ENCODE data around the gene XXYLT1.
"Not testable (repeated sequence)": the region's sequence is repeated elsewhere in the genome, so short reads cannot be mapped to it uniquely, and the experiment has no call there.

Gene XXYLT1

GRCh38 chr3:195098741-195099525 lies 172.0 kb downstream of the XXYLT1 start:
- peaks cover 15% of the 10 kb centered on the region for H3K4me1 Mint-ChIP-seq (ENCODE audit: low read depth)
- no peaks in the 10 kb centered on the region for H3K36me3 Mint-ChIP-seq (ENCODE audit: low read depth)
- H3K27me3 Mint-ChIP-seq (ENCODE audit: low read depth), result no peaks in the 10 kb centered on the region
- H3K4me3 Mint-ChIP-seq, result no peak overlapping the region
- H3K9me3 Mint-ChIP-seq, result no peaks in the 10 kb centered on the region
- no peak overlapping the region for H3K27ac Mint-ChIP-seq

GRCh38 chr3:195097331-195098255 lies 173.4 kb downstream of the XXYLT1 start:
- H3K36me3 Mint-ChIP-seq (ENCODE audit: low read depth), result no peaks in the 10 kb centered on the region
- H3K27ac Mint-ChIP-seq, result no peak overlapping the region
- H3K4me3 Mint-ChIP-seq, result no peak overlapping the region
- no peaks in the 10 kb centered on the region for H3K27me3 Mint-ChIP-seq (ENCODE audit: low read depth)
- H3K9me3 Mint-ChIP-seq, result no peaks in the 10 kb centered on the region
- H3K4me1 Mint-ChIP-seq (ENCODE audit: low read depth), result peaks cover 15% of the 10 kb centered on the region

GRCh38 chr3:195096484-195097330 lies 174.3 kb downstream of the XXYLT1 start:
- Mint-ChIP-seq H3K27ac (no peak overlapping the region), H3K4me1 (ENCODE audit: low read depth) (peaks cover 15% of the 10 kb centered on the region), H3K4me3 (no peak overlapping the region), H3K9me3 (no peaks in the 10 kb centered on the region), H3K36me3 (ENCODE audit: low read depth) (no peaks in the 10 kb centered on the region), H3K27me3 (ENCODE audit: low read depth) (no peaks in the 10 kb centered on the region)

GRCh38 chr3:195096053-195096452 lies 174.9 kb downstream of the XXYLT1 start:
- Mint-ChIP-seq H3K27me3 (ENCODE audit: low read depth) (no peaks in the 10 kb centered on the region), H3K9me3 (no peaks in the 10 kb centered on the region), H3K36me3 (ENCODE audit: low read depth) (no peaks in the 10 kb centered on the region), H3K27ac (no peak overlapping the region), H3K4me1 (ENCODE audit: low read depth) (peaks cover 10% of the 10 kb centered on the region), H3K4me3 (no peak overlapping the region)

- no peak overlapping the region for H3K4me3 Mint-ChIP-seq
- no peaks in the 10 kb centered on the region for H3K36me3 Mint-ChIP-seq (ENCODE audit: low read depth)
- H3K4me1 Mint-ChIP-seq (ENCODE audit: low read depth), result peaks cover 8% of the 10 kb centered on the region
- no peaks in the 10 kb centered on the region for H3K9me3 Mint-ChIP-seq
- no peaks in the 10 kb centered on the region for H3K27me3 Mint-ChIP-seq (ENCODE audit: low read depth)
- H3K27ac Mint-ChIP-seq, result no peak overlapping the region
Measured at GRCh38 chr3:195095704-195096036, 175.3 kb downstream of the XXYLT1 start.

- H3K36me3 Mint-ChIP-seq (ENCODE audit: low read depth), result no peaks in the 10 kb centered on the region
- no peak overlapping the region for H3K4me3 Mint-ChIP-seq
- H3K4me1 Mint-ChIP-seq (ENCODE audit: low read depth), result peaks cover 6% of the 10 kb centered on the region
- H3K27ac Mint-ChIP-seq, result no peak overlapping the region
- no peaks in the 10 kb centered on the region for H3K27me3 Mint-ChIP-seq (ENCODE audit: low read depth)
- H3K9me3 Mint-ChIP-seq, result no peaks in the 10 kb centered on the region
Measured at GRCh38 chr3:195095035-195095703, 175.8 kb downstream of the XXYLT1 start.

GRCh38 chr3:195094191-195094921 lies 176.6 kb downstream of the XXYLT1 start:
- Mint-ChIP-seq H3K4me3 (no peak overlapping the region), H3K4me1 (ENCODE audit: low read depth) (peaks cover 6% of the 10 kb centered on the region)

GRCh38 chr3:195093731-195094130 lies 177.2 kb downstream of the XXYLT1 start:
- Mint-ChIP-seq H3K36me3 (ENCODE audit: low read depth) (no peaks in the 10 kb centered on the region), H3K27ac (no peak overlapping the region), H3K4me1 (ENCODE audit: low read depth) (peaks cover 6% of the 10 kb centered on the region), H3K9me3 (no peaks in the 10 kb centered on the region), H3K4me3 (no peak overlapping the region), H3K27me3 (ENCODE audit: low read depth) (no peaks in the 10 kb centered on the region)

More at GRCh38 chr3:195094191-195094921, 176.6 kb downstream of the XXYLT1 start:
- H3K9me3 Mint-ChIP-seq, result no peaks in the 10 kb centered on the region
- H3K36me3 Mint-ChIP-seq (ENCODE audit: low read depth), result no peaks in the 10 kb centered on the region
- H3K27me3 Mint-ChIP-seq (ENCODE audit: low read depth), result no peaks in the 10 kb centered on the region
- no peak overlapping the region for H3K27ac Mint-ChIP-seq

GRCh38 chr3:195087840-195088601 lies 182.9 kb downstream of the XXYLT1 start:
- H3K36me3 Mint-ChIP-seq (ENCODE audit: low read depth), result not testable (repeated sequence)
- peak overlapping the region; percentile 23 for H3K4me3 Mint-ChIP-seq

GRCh38 chr3:195087328-195087727 lies 183.6 kb downstream of the XXYLT1 start:
- no peaks in the 10 kb centered on the region for H3K9me3 Mint-ChIP-seq
- H3K27me3 Mint-ChIP-seq (ENCODE audit: low read depth), result no peaks in the 10 kb centered on the region
- H3K4me1 Mint-ChIP-seq (ENCODE audit: low read depth), result no peaks in the 10 kb centered on the region
- H3K27ac Mint-ChIP-seq, result no peak overlapping the region
- H3K36me3 Mint-ChIP-seq (ENCODE audit: low read depth), result no peaks in the 10 kb centered on the region
- peak overlapping the region; percentile 23 for H3K4me3 Mint-ChIP-seq

More at GRCh38 chr3:195087840-195088601, 182.9 kb downstream of the XXYLT1 start:
- H3K27ac Mint-ChIP-seq; H3K27me3 Mint-ChIP-seq (ENCODE audit: low read depth); H3K9me3 Mint-ChIP-seq; H3K4me1 Mint-ChIP-seq (ENCODE audit: low read depth): not testable (repeated sequence)

GRCh38 chr3:195086885-195087284 lies 184.1 kb downstream of the XXYLT1 start:
- no peaks in the 10 kb centered on the region for H3K4me1 Mint-ChIP-seq (ENCODE audit: low read depth)
- H3K9me3 Mint-ChIP-seq, result no peaks in the 10 kb centered on the region
- H3K36me3 Mint-ChIP-seq (ENCODE audit: low read depth), result no peaks in the 10 kb centered on the region
- H3K27ac Mint-ChIP-seq, result no peak overlapping the region
- H3K4me3 Mint-ChIP-seq, result no peak overlapping the region
- H3K27me3 Mint-ChIP-seq (ENCODE audit: low read depth), result no peaks in the 10 kb centered on the region

- no peak overlapping the region for H3K4me3 Mint-ChIP-seq
- H3K27me3 Mint-ChIP-seq (ENCODE audit: low read depth), result no peaks in the 10 kb centered on the region
- no peaks in the 10 kb centered on the region for H3K36me3 Mint-ChIP-seq (ENCODE audit: low read depth)
- no peaks in the 10 kb centered on the region for H3K9me3 Mint-ChIP-seq
- H3K4me1 Mint-ChIP-seq (ENCODE audit: low read depth), result no peaks in the 10 kb centered on the region
- peak overlapping the region; percentile 26 for H3K27ac Mint-ChIP-seq
Measured at GRCh38 chr3:195086341-195086740, 184.6 kb downstream of the XXYLT1 start.

All from T-helper 1 cell treated with Interleukin-12 subunit alpha and Interleukin-12 subunit beta and Interleukin-4 antibody, amounts not matched to agents 30 μg/mL and 1 μg/mL, for 36 hours (primary cell).